ENCODE measurements around the gene MLANA.

DNA sequence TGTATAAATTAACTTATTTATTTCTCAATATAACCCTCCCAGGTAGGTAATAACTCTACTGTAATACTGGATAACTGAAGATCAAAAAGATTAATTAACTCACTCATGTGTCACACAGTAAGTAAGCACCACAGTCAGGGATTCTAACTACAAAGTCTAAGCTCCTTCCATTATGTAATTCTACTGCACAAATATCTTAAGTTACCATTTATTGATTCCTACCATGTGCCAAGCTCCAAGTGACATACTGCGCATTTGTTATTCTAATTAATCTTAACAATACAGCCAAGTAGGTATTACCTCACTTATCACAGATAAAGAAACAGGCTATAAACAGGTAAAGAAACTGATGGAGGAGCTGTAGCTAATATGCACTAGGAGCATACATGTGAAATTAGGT lies 66.5 kb downstream of the MLANA start:
- TF ChIP-seq CTCF (optimal IDR thresholded peaks at IDR 0.05 in 1 of 3, IDR thresholded peaks at IDR 0.05 in 1 of 3, conservative IDR thresholded peaks at IDR 0.05 in 1 of 3; ENCODE audit: extremely low read depth in 1 of 3, insufficient read depth in 2 of 3, low read length in 3 of 3) (no peak), EZH2 (IDR thresholded peaks at IDR 0.05; ENCODE audit: low read length) (no peak)

Data from keratinocyte (primary cell).